NT2/D1 (cell line): ENCODE results near the gene WRAP73.

Experiments
- SUZ12 ChIP-seq: IDR thresholded peaks from 2 replicates; pipeline ENCODE4 v1.6.1; 2011; ENCODE audit not compliant: insufficient read length, insufficient read depth; ENCODE audit errors: extremely low read depth
- YY1 ChIP-seq: IDR thresholded peaks from 2 replicates; pipeline ENCODE4 v1.6.1; 2011; ENCODE audit not compliant: insufficient read length, insufficient read depth
- ZNF274 ChIP-seq: IDR thresholded peaks from 2 replicates; pipeline ENCODE4 v1.6.1; 2011; ENCODE audit warnings: mild to moderate bottlenecking, low read depth, low read length

GRCh38 chr1:3688356-3689137, 38.6 kb upstream of the WRAP73 start:
- TF ChIP-seq YY1 (no peak), SUZ12 (no peak), ZNF274 (no peak)
